GM21423 (cell line): Measurements from ENCODE around the gene FBXO36.
"Not testable (repeated sequence)": the region's sequence is repeated elsewhere in the genome, so short reads cannot be mapped to it uniquely, and the experiment has no call there.

ENCODE experiments used
- ATAC-seq: cut with Tn5 transposase; IDR thresholded peaks from one replicate; pipeline ENCODE4 v1.9.1; 2021; ENCODE audit warnings: mild to moderate bottlenecking, moderate library complexity; ENCODE audit not compliant: unreplicated experiment

The FBXO36 gene

DNA sequence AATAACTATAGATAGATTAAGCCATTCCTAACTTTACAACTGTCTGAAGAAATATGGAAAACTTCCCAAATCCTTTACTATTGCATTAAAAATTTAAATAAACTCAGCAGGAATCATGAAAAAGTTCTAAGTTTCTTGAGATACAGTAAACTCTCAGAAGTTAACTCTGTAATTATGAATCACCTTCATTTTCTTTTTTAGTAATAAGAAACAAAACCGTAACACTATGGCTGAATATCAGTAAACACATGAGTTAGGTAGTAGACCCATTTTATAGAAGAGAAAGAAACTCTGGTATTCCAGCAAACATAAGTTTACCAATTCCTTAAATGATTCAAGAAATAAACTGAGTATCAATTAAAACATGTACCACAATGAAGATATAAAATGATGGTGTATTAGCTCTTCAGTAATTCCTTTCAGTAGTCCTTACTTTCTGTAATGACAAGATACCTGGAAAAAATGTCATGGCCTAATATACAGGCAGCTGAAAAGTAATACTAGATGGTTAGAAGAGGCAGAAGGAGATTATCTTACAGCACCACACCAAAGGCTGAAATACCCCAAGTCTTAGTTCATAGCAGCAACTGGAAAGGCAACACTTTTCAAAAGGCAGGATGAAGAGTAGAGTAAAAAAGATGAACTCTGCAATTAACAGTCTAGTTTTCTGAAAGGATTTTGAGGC, 12.0 kb upstream of the FBXO36 start:
- ATAC-seq = peak; percentile 6

GRCh38 chr2:229910832-229911412, 11.4 kb upstream of the FBXO36 start:
- peak; percentile 70 for ATAC-seq

DNA sequence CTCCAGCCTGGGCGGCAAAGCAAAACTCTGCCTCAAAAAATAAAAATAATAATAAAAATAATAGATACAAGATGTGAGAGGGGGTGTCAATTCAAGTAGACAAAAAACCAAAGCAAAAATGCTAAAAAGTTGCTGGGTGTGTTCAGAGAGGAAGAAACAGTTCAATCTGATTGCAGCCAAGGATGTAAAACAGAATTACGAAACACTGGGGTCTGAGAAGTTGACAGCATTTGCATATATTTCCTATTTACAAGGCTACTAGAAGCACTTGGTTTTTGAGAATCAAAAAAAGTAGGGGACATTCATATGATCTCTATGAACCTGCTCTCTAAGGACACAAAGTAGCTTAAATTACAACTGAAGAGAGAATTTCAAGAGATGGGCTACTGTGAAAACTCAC, 8.1 kb upstream of the FBXO36 start:
- ATAC-seq = no peak

GRCh38 chr2:229917793-229918192, 4.5 kb upstream of the FBXO36 start:
- no peak for ATAC-seq

- ATAC-seq = no peak
Measured at GRCh38 chr2:229920011-229920641, 2.2 kb upstream of the FBXO36 start.

DNA sequence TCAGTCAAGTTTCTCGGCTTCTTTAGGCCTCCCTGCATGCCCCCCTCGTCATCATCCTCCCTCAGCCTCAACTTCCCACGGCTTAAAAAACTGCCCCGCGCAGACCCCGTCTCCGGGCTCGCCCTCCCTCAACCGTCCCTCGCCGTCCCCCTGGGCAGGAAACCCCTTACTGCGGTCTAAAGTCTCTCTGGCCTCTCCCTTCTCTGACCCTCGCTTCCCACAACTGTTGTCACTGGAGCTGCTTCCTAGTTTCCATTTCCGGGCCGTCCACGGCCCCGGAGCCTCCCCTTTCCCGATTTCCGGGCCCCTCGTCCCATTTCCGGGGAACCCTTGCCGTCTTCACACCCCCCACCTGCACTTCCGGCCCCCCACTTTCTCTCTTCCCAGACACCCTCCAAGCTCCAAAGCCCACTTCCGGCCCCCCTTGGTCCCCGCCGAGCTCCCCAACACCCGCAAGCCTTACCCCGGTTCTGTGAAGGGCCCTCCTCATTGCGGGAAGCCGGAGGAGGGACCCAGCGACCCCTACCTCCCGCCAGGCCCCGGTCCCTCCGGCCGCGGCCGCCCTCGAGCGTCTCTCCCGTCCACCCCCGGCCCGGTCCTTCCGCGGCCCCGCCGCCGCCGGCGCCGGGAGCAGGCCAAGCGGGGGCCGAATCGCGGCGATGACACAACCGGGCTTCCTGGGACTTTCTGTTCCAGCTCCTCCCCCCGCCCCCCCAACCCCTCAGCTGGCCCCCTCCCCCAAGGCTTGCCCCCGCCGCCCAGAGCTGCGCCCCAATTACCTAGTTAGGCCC, 1.0 kb upstream of the FBXO36 start:
- ATAC-seq = peak; percentile 16

DNA sequence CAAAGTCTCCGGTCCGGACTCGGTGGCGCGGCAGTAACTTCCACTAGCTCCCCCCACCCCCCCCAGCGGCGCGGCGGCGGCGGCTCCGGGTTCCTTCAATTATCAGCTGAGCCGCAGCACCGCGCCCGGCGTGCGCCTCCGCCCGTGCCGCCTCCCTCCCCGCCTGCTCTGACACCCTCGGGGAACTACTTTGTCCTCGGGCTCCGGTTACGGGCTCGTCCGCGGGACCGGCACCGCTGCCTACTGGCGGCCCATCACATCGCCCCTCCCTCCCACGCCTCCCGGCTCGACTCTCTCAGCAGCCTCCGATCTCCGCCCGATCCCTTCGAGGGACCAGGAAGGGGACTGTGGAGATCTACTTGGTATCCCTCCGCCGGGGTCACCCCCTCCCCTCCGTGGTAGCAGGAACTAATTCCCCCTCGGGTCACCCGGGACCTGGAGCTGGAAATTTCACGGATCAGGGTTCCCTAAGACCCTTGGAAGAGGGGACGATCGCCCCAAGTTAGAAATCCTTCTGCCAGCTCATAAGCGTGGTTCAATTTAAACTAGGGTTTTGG, 333 bp upstream of the FBXO36 start, which contains the start of gene TRIP12:
TRIP12 (minus strand) TSS at position 118 of the 557 bp plus-strand sequence. CDS start 41,930 bp downstream, outside the sequence.
- ATAC-seq = peak; percentile 69

- ATAC-seq = not testable (repeated sequence)
Measured at GRCh38 chr2:229924541-229924940, 2.2 kb downstream of the FBXO36 start.

DNA sequence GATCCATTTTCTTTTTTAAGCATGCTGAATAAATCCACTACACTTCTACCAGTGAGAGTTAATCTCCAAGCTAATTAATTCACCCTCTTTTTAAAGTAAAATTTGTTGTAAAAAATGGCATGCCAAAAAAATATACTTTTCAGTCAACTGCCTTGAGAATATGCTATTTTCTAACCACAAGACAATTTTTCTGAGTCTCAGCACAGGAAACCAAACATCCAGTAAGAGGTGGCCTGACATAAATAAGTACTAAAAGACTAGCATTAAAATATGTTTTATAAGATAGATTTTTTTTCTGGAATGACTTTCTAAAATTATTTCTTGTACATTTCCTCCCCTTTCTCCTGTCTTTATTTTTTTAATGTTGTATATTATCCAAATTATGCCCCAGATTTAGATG, 2.9 kb downstream of the FBXO36 start:
- ATAC-seq = no peak

DNA sequence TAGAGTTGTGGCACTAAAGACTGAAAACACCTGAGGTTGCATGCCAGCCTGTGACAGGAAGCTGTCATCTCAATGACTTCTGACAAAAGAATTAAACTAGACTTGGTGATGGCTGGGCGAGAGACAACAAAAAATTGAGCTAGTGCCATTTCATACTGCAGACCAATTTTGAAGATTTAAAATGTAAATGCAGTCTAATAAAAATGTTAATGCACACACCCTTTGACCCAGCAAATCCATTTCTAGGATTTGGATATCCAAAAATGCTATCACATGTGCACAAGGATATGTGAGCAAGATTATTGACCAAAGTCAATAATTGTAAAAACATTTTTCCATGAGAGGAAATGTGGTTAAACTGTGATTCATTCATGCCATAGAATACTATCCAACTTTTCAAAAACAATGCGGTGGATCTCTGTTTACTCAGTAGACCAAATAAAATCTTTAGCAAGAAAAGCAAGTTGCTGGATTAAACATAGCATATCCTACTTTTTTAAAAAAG, 5.6 kb downstream of the FBXO36 start:
- ATAC-seq = no peak

DNA sequence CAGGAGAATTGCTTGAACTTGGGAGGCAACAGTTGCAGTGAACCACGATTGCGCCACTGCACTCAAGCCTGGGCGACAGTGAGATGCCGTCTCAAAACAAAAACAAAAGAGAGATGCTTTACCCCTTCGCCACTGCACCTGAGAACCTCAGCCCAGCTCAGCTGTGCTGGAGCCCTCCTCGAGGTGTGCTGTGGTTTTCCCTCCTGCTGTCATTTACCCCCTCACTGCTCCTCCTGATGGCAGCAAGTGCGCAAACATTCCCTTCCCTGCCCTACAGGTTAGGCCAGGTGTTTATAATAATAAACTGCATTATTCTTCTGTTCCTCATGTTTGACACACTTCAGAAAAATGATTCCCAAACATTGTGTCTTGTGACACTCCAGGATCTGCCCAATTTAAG, 8.4 kb downstream of the FBXO36 start:
- ATAC-seq = no peak

DNA sequence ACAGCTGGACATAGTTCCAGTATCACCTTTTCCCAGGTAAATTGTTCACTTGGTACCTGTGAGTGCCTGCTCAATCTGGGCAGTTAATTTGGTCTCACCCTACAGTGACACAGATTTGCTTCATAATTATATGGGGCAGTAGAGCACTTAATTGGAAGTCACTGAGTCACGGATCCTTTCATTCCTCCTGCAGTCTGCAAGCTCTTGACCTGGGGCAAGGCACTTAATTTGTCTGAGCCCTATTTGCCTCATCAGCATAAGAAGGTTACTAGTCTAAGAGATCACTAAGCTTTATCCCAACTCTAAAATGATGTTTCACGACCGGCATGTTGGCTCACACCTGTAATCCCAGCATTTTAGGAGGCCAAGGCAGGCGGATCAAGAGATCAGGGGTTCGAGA, 8.9 kb downstream of the FBXO36 start:
- no peak for ATAC-seq

DNA sequence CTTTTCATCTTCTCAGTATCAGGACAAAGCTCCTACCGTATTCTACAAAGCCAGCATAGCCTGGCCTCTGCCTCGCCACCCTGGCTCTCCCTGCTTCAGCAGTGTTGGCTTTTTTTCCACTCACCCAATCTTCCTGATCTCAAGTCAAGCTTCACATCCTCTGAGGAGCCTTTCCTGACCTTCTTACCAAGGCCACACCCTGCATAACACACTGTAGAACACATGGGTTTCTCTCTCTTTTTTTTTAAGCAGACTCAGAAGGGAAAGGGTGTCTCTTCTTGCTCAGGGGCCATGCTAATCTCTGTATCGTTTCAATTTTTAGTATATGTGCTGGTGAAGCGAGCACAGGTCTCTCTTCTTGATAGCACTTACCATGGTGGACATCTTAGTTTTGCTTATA, 15.2 kb downstream of the FBXO36 start:
- no peak for ATAC-seq

GRCh38 chr2:229942671-229943070, 20.4 kb downstream of the FBXO36 start:
- ATAC-seq = no peak

GRCh38 chr2:229943171-229943570, 20.9 kb downstream of the FBXO36 start:
- ATAC-seq = no peak

- ATAC-seq = no peak
Measured at GRCh38 chr2:229943770-229944449, 21.6 kb downstream of the FBXO36 start.

DNA sequence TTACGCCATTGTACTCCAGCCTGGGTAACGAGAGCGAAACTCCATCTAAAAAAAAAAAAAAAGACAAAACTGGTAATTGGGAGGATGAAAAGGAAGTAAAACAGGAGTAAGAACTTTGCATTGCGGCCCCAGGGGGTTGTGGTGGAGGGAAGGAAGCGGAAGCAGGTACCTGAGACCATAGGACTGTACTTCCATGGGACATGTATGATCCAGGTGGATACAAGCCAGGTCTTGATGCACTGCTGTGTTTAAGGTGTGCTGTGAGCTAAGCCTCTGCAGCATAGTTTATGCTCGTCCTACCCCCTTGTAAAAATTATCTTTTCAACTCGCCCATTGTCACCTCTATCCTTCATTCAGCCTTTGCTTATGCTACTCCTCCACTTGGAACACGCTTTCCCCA, 23.7 kb downstream of the FBXO36 start:
- no peak for ATAC-seq

- no peak for ATAC-seq
Measured at GRCh38 chr2:229947544-229947943, 25.2 kb downstream of the FBXO36 start.

- no peak for ATAC-seq
Measured at GRCh38 chr2:229952256-229952835, 30.0 kb downstream of the FBXO36 start.

- no peak for ATAC-seq
Measured at GRCh38 chr2:229955663-229956062, 33.4 kb downstream of the FBXO36 start.
